Stomach smooth muscle (tissue), 2 donors: ENCODE measurements around the gene DAGLA.

ENCODE experiments used
- H3K27ac ChIP-seq: one replicate; pipeline ENCODE4 v1.7.0; 2013; ENCODE audit warnings: mild to moderate bottlenecking, low read length, inconsistent platforms
- H3K27me3 ChIP-seq, 2 donors: one replicate each; pipeline ENCODE4 v1.7.0; 2013; ENCODE audit warnings: low read length in 2 of 2; ENCODE audit not compliant: insufficient read depth in 2 of 2, control insufficient read depth in 1 of 2
- H3K36me3 ChIP-seq, 2 donors: one replicate each; pipeline ENCODE4 v1.7.0; 2013; ENCODE audit warnings: low read length in 2 of 2; ENCODE audit not compliant: control insufficient read depth in 2 of 2, insufficient read depth in 2 of 2
- H3K4me1 ChIP-seq: one replicate; pipeline ENCODE4 v1.7.0; 2013; ENCODE audit warnings: low read length; ENCODE audit not compliant: control insufficient read depth, insufficient read depth
- H3K4me3 ChIP-seq, 2 donors: one replicate each; pipeline ENCODE4 v1.7.0; 2013; ENCODE audit warnings: low read length in 2 of 2
- H3K9ac ChIP-seq, 2 donors: one replicate each; pipeline ENCODE4 v1.7.0; 2013; ENCODE audit warnings: low read length in 2 of 2, mild to moderate bottlenecking in 1 of 2
- H3K9me3 ChIP-seq, 2 donors: one replicate each; pipeline ENCODE4 v1.7.0; 2013; ENCODE audit warnings: low read length in 2 of 2; ENCODE audit not compliant: control insufficient read depth in 2 of 2
- donor health status: healthy.
- donor health status: Pancreatic carcinoma.

The DAGLA gene

DNA sequence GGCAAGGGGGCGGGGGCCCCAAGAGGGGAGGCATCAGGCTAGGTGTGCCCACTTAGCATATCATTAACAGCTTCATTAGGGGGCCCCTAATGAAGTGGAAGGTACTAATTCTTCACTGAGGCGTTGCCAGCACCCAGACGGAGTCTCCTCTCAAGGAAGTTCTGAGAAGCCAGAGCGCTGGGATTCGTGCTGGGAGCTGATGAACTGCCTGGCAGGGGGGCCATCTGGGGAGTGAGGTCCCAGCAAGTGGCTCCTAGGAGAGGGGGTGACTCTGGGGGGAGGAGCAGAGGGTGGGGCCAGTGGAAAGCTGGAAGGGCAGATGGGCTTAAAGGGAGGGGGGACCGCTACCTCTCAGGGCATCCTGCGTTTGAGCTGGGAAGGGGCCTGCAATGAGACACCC is 29.8 kb downstream of the DAGLA start:
- no peaks in the 10 kb centered on the region for H3K9me3 ChIP-seq
- H3K9ac ChIP-seq: no peak overlapping the region
- H3K4me1 ChIP-seq: no peaks in the 10 kb centered on the region
- H3K27me3 ChIP-seq: no peaks in the 10 kb centered on the region
- no peaks in the 10 kb centered on the region for H3K36me3 ChIP-seq
- no peak overlapping the region for H3K27ac ChIP-seq
- H3K4me3 ChIP-seq: no peak overlapping the region

DNA sequence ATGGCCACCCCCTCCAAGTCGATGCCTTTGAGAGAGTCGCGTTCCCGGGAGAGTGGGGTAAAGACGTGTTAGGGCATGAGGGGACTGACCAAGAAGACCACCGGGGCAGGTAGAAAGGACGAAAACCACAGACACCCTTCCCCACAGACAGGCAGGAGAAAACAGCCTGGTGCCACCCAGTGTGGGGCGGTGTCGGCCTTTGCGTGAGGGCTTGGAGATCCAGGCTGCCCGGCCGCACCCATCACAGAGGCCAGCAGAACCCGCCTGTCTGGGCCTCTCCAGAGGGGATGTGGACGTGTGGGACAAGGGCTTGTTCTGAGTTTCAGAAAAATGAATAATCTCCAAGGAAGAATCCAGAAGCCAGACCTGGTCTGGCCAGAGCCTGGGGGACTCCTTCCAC is 30.8 kb downstream of the DAGLA start:
- no peaks in the 10 kb centered on the region for H3K27me3 ChIP-seq
- H3K36me3 ChIP-seq: no peaks in the 10 kb centered on the region
- H3K27ac ChIP-seq: no peak overlapping the region
- no peak overlapping the region for H3K9ac ChIP-seq
- no peaks in the 10 kb centered on the region for H3K9me3 ChIP-seq
- peaks cover 5% of the 10 kb centered on the region for H3K4me1 ChIP-seq
- no peak overlapping the region for H3K4me3 ChIP-seq

DNA sequence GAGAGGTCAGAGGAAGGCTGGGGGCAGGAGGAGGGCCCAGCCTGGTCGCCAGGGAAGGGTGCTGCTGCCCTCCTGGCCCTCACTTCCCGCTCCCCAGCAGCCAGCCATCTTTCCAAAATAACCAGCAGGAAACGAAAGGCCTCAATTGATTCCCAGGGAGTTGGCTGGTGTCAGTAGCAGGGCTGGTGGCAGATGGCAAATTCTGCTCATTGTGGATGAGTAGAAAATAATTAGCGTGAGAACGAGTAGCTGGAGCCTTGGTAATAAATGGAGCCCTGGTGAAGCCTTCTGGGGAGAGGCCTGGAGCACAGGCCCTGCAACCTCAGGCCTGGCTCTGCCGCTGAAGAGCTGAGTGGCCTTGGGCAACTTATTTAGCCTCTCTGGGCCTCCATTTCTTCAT is 31.3 kb downstream of the DAGLA start:
- no peak overlapping the region for H3K27ac ChIP-seq
- peaks cover 8% of the 10 kb centered on the region for H3K4me1 ChIP-seq
- no peak overlapping the region for H3K9ac ChIP-seq

DNA sequence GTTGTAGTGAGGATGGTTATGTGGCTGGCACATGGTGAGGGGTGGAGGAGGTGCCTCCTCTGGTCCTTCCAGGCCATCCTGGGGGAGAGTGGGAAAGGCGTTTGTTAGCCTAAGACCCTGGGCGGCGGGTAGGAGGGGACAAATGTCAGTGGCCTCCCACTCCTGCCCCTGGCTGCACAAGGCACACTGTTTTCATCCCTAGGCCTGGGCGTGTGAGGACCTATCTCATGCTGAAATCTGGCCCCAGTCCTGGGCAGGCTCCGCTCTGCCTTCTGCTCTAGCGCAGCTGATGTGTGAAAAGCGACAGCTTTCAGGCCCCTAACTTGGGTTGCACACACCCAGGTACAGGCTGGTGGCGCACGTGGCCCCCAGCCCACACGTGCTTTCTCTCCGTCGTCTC is 32.1 kb downstream of the DAGLA start:
- Histone ChIP-seq H3K27ac (no peak overlapping the region), H3K27me3 (no peaks in the 10 kb centered on the region), H3K9me3 (no peaks in the 10 kb centered on the region), H3K4me3 (no peak overlapping the region), H3K4me1 (peaks cover 8% of the 10 kb centered on the region), H3K36me3 (no peaks in the 10 kb centered on the region), H3K9ac (no peak overlapping the region)

More for the DNA sequence above, 31.3 kb downstream of the DAGLA start:
- no peaks in the 10 kb centered on the region for H3K27me3 ChIP-seq
- no peaks in the 10 kb centered on the region for H3K36me3 ChIP-seq
- H3K9me3 ChIP-seq: no peaks in the 10 kb centered on the region
- no peak overlapping the region for H3K4me3 ChIP-seq

DNA sequence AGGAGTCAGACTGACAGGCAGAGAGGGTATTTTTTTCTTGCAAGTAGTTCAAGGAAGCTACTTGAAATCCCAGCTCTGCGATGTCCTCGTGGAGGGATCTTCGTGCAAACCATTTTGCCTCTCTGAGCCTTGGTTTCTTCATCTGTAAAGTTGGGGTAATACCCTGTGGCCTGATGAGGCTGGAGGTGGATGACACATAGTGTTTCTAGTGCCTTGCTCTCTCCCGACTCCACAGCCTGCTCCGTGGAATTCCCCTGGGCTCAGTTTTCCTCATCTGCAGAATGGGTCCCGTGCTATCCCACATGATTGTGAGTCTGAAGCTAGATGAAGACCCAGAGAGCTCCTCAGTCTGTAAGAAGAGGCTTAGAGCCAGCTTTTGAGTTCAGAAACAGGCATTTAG is 32.7 kb downstream of the DAGLA start:
- Histone ChIP-seq H3K36me3 (no peaks in the 10 kb centered on the region), H3K9me3 (no peaks in the 10 kb centered on the region), H3K4me3 (no peak overlapping the region), H3K27ac (no peak overlapping the region), H3K27me3 (no peaks in the 10 kb centered on the region), H3K4me1 (peaks cover 12% of the 10 kb centered on the region), H3K9ac (no peak overlapping the region)

DNA sequence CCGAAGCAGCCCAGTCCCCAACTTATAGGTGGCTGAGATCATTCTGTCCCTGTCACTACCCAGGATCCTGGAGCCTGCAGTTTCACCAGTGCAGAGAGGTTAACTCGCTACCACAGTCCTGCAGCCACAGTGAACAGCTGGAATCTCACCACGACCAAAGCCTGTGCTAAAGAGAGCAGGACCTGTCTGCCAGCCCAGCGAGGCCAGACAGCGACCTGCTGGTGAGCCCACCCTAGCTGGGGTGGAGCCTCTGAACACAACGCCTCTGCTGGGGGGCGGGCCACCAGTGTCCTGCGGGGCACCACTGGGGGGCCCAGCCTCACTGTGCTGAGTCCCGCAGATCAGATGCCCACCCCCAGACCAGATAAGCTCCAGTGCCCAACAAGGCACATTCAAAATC is 33.3 kb downstream of the DAGLA start:
- H3K9ac ChIP-seq: no peak overlapping the region
- no peak overlapping the region for H3K27ac ChIP-seq
- no peaks in the 10 kb centered on the region for H3K9me3 ChIP-seq
- no peaks in the 10 kb centered on the region for H3K36me3 ChIP-seq
- H3K4me3 ChIP-seq: no peak overlapping the region
- peaks cover 17% of the 10 kb centered on the region for H3K4me1 ChIP-seq
- no peaks in the 10 kb centered on the region for H3K27me3 ChIP-seq

DNA sequence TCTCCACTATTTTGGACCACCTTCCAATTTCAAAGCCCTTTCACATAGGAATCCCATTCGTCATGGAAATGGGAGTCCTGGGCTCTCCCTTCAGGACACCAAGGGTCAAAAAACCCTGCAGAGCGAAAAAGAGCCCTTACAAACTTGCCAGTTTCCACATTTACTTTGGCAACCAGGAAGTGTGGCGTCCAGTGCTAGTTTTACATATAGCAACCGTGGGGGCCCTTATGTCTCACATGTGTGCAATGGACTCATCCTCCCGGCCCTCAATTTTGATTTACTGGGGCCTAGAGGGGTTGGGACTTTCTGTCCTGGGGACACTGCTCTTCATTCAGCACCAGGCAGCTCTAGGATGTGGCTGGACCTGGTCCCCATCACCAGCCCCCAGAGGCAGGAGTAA is 33.7 kb downstream of the DAGLA start:
- H3K4me1 ChIP-seq: peaks cover 21% of the 10 kb centered on the region

DNA sequence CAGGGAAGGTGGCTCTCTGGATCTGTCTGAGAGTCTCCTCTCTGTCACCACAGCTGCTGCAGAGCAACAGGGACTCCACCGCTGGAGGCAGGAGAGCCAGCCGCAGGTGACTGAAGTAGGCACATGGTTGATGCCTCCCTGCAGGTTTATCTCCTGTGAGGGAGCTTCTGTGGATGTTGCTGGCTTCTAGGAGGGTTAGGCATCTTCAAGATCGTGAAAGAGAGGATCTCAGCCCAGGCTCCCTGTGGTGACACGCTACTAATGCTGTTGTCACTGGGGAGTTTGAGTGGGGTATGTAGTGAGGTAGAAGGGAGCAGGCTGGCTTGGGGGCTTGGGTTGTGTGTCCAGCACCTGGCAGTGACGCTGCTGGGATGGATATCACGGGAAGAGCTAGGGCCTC is 34.1 kb downstream of the DAGLA start:
- H3K4me1 ChIP-seq: peaks cover 25% of the 10 kb centered on the region
- H3K9me3 ChIP-seq: no peaks in the 10 kb centered on the region
- H3K36me3 ChIP-seq: no peaks in the 10 kb centered on the region
- H3K27me3 ChIP-seq: no peaks in the 10 kb centered on the region
- no peak overlapping the region for H3K9ac ChIP-seq
- H3K27ac ChIP-seq: no peak overlapping the region
- no peak overlapping the region for H3K4me3 ChIP-seq

More for the DNA sequence above, 33.7 kb downstream of the DAGLA start:
- H3K4me3 ChIP-seq: no peak overlapping the region
- H3K36me3 ChIP-seq: no peaks in the 10 kb centered on the region
- H3K27ac ChIP-seq: no peak overlapping the region
- H3K27me3 ChIP-seq: no peaks in the 10 kb centered on the region
- no peak overlapping the region for H3K9ac ChIP-seq
- no peaks in the 10 kb centered on the region for H3K9me3 ChIP-seq

DNA sequence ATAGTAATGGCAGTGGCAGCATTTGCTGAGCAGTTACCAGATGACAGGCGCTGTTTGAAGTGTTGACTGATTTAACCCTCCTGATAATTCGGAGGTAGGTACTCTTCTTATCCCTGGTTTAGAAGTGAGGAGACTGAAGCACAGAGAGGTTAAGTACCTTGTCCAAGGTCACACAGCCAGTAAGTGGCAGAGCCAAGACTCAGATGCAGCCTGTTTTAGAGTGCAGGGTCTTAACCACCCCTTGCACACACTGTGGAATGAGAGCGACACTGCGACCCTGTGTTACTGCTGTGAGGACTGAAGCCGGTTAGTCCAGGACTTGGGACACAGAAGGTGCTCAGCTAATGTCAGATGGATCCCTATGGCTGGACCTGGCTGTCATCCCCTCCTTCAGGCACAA is 34.7 kb downstream of the DAGLA start:
- no peak overlapping the region for H3K4me3 ChIP-seq
- no peaks in the 10 kb centered on the region for H3K27me3 ChIP-seq
- no peaks in the 10 kb centered on the region for H3K9me3 ChIP-seq
- no peak overlapping the region for H3K27ac ChIP-seq
- H3K9ac ChIP-seq: no peak overlapping the region
- no peaks in the 10 kb centered on the region for H3K36me3 ChIP-seq
- peaks cover 27% of the 10 kb centered on the region for H3K4me1 ChIP-seq

DNA sequence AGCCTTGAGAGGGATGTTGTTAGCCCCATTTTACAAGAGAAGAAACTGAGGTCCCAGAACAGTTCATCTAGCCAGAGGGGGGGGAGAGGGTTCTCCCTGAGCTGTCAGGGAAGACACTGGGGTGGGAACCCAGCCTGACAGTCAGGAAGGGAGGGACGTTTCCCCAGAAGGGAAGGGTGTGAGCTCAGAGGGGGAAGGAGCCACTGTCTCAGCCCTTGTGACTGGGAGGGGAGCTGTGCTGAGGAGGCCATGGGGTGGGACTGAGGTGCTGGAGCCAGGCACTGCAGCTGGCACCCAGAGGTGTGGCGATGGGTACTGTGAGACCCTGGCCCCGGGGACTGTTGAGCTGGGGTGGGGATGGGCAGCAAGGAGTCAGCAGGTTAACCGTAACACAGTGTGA is 35.7 kb downstream of the DAGLA start:
- H3K9me3 ChIP-seq: no peaks in the 10 kb centered on the region
- no peak overlapping the region for H3K27ac ChIP-seq
- H3K9ac ChIP-seq: no peak overlapping the region
- H3K4me1 ChIP-seq: peaks cover 27% of the 10 kb centered on the region
- H3K4me3 ChIP-seq: no peak overlapping the region
- no peaks in the 10 kb centered on the region for H3K27me3 ChIP-seq
- no peaks in the 10 kb centered on the region for H3K36me3 ChIP-seq

DNA sequence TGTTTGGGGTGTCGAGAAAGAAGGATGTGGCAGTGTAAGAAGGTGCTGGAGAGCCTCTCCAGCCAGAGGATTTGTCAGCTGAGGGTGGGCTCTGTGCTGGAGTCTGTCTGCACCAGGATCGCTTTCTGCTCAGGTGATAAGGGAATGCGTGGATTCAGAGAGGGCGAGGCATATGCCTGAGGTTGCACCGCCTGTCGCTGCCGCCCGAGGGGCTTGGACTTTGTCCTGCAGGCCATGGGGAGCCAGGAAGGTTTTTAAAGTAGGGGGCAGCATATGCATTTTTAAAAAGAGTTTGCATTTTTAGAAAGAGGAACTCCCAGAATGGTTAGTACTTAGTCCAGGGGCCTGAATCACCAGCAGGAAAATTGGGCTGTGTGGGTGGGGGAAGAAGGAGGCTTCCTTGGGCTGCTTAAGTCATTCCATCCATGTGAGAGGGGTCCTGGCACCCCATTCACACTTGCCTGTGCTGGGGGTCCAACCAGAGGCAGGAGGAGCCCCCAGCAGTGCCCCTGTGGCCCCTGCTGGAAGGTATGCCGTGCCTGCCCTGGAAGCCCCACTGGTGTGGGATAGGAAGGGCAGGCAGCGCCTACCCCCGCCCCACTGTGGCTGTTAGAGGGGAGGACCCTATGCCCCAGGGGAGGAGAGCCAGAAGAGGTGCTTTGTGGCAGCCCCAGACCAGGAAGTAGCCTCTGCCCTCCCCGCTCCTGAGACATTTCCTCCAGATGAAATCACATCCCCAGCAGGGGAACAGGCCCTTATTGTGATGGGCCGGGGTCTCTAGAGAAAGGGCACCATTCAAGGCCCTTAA is 36.5 kb downstream of the DAGLA start:
- Histone ChIP-seq H3K4me1 (peaks cover 27% of the 10 kb centered on the region), H3K9me3 (no peaks in the 10 kb centered on the region), H3K4me3 (no peak overlapping the region), H3K27ac (no peak overlapping the region), H3K27me3 (no peaks in the 10 kb centered on the region), H3K36me3 (peaks cover 0 to 2% of the 10 kb centered on the region in 2 donors), H3K9ac (no peak overlapping the region)
